HepG2 (cell line): Measurements from ENCODE around the gene PCNX1.
"Not testable (repeated sequence)": the region's sequence is repeated elsewhere in the genome, so short reads cannot be mapped to it uniquely, and the experiment has no call there.

Experiments used
- NFE2L2 ChIP-seq: fragments of 150-350 bp; IDR thresholded peaks from 2 replicates; pipeline ENCODE4 v1.6.1; 2014; ENCODE audit warnings: low read length
- PAF1 ChIP-seq: IDR thresholded peaks from 2 replicates; pipeline ENCODE4 v1.6.1; 2016; ENCODE audit warnings: missing genetic modification reagents, missing compliant biosample characterization
- RORA ChIP-seq: sonication (generic); formaldehyde crosslinking; IDR thresholded peaks from 2 replicates; pipeline ENCODE4 v1.5.0; 2020; ENCODE audit warnings: mild to moderate bottlenecking, missing genetic modification reagents, moderate library complexity
- ZSCAN30 ChIP-seq: sonication (generic); formaldehyde crosslinking; IDR thresholded peaks from 2 replicates; pipeline ENCODE4 v1.5.0; 2020; ENCODE audit warnings: mild to moderate bottlenecking, missing genetic modification reagents

DNA sequence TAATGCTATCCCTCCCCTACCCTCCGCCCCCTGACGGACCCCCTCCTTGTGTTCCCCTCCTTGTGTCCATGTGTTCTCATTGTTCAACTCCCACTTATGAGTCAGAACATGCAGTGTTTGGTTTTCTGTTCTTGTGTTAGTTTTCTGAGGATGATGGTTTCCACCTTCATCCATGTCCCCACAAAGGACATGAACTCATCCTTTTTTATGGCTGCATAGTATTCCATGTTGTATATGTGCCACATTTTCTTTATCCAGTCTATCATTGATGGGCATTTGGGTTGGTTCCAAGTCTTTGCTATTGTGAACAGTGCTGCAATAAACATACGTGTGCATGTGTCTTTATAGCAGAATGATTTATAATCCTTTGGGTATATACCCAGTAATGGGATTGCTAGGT, 112.7 kb downstream of the PCNX1 start:
- TF ChIP-seq PAF1 (CRISPR knock-in tag); ZSCAN30 (CRISPR knock-in tag); RORA (CRISPR knock-in tag); NFE2L2: not testable (repeated sequence)
